H1 (cell line): ENCODE results near the gene HRCT1.

Experiments used
- CREB1 ChIP-seq: IDR thresholded peaks from 2 replicates; pipeline ENCODE4 v1.6.1; 2012; ENCODE audit warnings: inconsistent platforms
- CTCF ChIP-seq, 3 experiments: IDR thresholded peaks; 1 replicate in 2 of 3; 2 replicates in 1 of 3; pipeline versions ENCODE4 v1.5.1 to v1.6.1; 2011; ENCODE audit warnings: low read length in 3 of 3, mild to moderate bottlenecking in 3 of 3, inconsistent platforms in 2 of 3, low read depth in 1 of 3, moderate library complexity in 1 of 3; ENCODE audit not compliant: insufficient read depth in 1 of 3; ENCODE audit errors: control extremely low read depth in 1 of 3
- EZH2 ChIP-seq: fragments of 200-600 bp; sonication (generic); IDR thresholded peaks from 2 replicates; pipeline ENCODE4 v1.7.1; 2012; ENCODE audit warnings: low read depth, mild to moderate bottlenecking, moderate library complexity, low read length, inconsistent platforms; ENCODE audit not compliant: severe bottlenecking
- FOSL1 ChIP-seq: IDR thresholded peaks from 2 replicates; pipeline ENCODE4 v1.6.1; 2011; ENCODE audit warnings: mild to moderate bottlenecking, low read depth, low read length, moderate library complexity; ENCODE audit not compliant: insufficient read depth

- TF ChIP-seq FOSL1 (no peak), EZH2 (no peak), CTCF (IDR thresholded peaks at IDR 0.05; ENCODE audit: control extremely low read depth in 1 of 3, insufficient read depth in 1 of 3, low read depth in 1 of 3, low read length in 3 of 3) (no peak), CREB1 (no peak)
These were observed 1.1 kb downstream of the HRCT1 start for GRCh38 chr9:35906923-35907699.
